Measurements from ENCODE around the gene COMMD7. TPM values are rescaled to one million over a fixed set of nuclear protein-coding genes. Genes with fewer than 3 reads are reported as not detected.
"Not testable (repeated sequence)": the region's sequence is repeated elsewhere in the genome, so short reads cannot be mapped to it uniquely, and the experiment has no call there.

The COMMD7 gene
- total RNA-seq, 4 donors from 2014 or later: 30.2 to 55.8 (median 42.6) TPM

DNA sequence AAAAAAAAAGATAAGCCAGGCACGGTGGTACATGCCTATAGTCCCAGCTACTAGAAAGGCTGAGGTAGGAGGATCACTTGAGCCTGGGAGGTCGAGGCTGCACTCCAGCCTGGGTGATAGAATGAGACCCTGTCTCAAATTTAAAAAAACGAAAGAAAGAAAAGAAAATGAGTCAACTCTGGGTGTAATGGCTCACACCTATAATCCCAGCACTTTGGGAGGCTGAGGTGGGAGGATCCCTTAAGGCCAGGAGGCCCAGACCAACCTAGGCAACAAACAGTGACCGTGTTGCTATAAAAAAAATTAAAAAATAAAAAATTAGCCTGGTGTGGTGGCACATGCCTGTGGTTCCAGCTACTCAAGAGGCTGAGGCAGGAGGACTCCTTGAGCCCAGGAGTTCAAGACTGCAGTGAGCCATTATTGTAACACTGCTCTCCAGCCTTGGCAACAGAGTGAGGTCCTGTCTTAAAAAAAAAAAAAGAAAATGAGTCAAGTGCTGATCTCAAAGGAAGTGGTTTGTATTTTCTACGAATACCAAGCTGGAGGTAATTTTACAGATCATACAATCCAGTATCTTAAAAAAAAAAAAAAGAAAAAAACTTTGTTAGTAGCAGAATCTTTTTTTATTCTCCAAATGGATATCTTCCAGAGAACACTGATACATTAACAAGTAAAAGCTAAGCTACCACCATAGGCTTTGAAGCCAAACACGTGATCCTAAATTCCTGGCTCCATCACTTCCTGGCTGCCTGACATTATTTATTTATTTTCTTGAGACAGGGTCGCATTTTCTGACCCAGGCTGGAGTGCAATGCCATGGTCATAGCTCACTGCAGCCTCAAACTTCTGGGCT is 5.7 kb downstream of the COMMD7 start:
- 52% methylated on average over 7 of the region's 7 CpGs for WGBS, 2 donors
- no peak for TF ChIP-seq POLR2A (IDR thresholded peaks at IDR 0.05)
- TF ChIP-seq, protein P1, sequence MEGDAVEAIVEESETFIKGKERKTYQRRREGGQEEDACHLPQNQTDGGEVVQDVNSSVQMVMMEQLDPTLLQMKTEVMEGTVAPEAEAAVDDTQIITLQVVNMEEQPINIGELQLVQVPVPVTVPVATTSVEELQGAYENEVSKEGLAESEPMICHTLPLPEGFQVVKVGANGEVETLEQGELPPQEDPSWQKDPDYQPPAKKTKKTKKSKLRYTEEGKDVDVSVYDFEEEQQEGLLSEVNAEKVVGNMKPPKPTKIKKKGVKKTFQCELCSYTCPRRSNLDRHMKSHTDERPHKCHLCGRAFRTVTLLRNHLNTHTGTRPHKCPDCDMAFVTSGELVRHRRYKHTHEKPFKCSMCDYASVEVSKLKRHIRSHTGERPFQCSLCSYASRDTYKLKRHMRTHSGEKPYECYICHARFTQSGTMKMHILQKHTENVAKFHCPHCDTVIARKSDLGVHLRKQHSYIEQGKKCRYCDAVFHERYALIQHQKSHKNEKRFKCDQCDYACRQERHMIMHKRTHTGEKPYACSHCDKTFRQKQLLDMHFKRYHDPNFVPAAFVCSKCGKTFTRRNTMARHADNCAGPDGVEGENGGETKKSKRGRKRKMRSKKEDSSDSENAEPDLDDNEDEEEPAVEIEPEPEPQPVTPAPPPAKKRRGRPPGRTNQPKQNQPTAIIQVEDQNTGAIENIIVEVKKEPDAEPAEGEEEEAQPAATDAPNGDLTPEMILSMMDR (IDR thresholded peaks at IDR 0.05): no peak
- intact Hi-C loops (cut with DNase I): no loop called here

DNA sequence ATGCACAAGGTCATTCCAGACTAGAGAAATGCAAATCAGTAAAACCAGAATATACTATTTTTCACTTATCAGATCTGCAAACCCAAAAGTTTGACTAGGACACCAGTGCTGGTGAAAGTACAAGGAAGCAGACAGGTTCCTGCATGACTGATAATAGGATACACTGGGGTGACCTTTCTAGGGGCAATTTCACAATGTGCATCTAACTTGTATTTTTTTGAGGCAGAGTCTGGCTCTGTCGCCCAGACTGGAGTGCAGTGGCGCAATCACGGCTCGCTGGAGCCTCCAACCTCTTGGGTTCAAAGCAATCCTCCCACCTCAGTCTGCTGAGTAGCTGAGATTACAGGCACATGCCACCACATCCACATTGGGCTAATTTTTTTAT is 11.4 kb downstream of the COMMD7 start:
- intact Hi-C loops (cut with DNase I): no loop called here
- H3K9me3 ChIP-seq: no peaks in the 10 kb centered on the region
- H3K27me3 ChIP-seq: no peaks in the 10 kb centered on the region
- peak; percentile 91 for DNase-seq
- TF ChIP-seq POLR2A (IDR thresholded peaks at IDR 0.05): no peak
- TF ChIP-seq, protein P1 (IDR thresholded peaks at IDR 0.05): no peak
- 25 to 33% methylated on average over 4 of the region's 4 CpGs for WGBS, 2 donors
- H3K27ac ChIP-seq: peak overlapping the region; percentile 73 to 81 (median 78)
- no peak overlapping the region for H3K4me3 ChIP-seq (replicated peaks in 1 of 3)
- peaks cover 56 to 74% of the 10 kb centered on the region in 2 donors for H3K4me1 ChIP-seq
- H3K36me3 ChIP-seq: no peaks in the 10 kb centered on the region

More for the DNA sequence above, 5.7 kb downstream of the COMMD7 start:
- no peaks in the 10 kb centered on the region for H3K36me3 ChIP-seq
- DNase-seq: no peak
- H3K9me3 ChIP-seq: no peaks in the 10 kb centered on the region
- H3K27me3 ChIP-seq: no peaks in the 10 kb centered on the region
- no peak overlapping the region for H3K4me3 ChIP-seq (replicated peaks in 1 of 3)
- H3K27ac ChIP-seq: peak overlapping the region; percentile 51 to 75 (median 58)
- peaks cover 34 to 39% of the 10 kb centered on the region in 2 donors for H3K4me1 ChIP-seq

DNA sequence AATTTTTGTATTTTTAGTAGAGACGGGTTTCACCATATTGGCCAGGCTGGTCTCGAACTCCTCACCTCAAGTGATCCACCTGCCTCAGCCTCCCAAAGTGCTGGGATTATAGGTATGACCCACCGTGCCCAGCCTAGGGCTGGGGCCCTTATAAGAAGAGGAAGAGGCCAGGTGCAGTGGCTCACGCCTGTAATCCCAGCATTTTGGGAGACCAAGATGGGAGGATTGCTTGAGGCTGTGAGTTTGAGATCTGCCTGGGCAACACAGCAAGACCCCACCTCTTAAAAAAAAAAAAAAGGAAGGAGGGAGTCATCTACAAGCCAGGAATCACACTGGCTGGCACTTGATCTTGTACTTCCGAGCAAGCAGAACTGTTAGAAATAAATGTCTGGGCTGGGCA is 13.9 kb downstream of the COMMD7 start:
- H3K36me3 ChIP-seq: not testable (repeated sequence)

DNA sequence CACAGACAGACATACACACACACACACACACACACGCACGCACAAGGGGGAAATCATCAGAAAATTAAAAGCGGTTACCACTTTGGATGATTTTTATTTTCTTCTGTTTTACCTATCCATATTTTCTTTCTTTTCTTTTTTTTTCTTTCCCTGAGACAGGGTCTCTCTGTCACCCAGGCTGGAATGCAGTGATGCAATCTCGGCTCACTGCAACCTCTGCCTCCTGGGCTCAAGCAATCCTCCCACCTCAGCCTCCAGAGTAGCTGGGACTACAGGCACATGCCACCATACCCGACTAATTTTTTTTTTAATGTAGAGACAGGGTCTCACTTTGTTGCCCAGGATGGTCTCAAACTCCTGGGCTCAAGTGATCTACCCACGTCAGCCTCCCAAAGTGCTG is 14.8 kb downstream of the COMMD7 start:
- DNase-seq; H3K27me3 ChIP-seq; H3K4me3 ChIP-seq (replicated peaks in 1 of 3); H3K9me3 ChIP-seq; intact Hi-C loops (cut with DNase I); H3K36me3 ChIP-seq: not testable (repeated sequence)
- Histone ChIP-seq H3K4me1 (peaks cover 37 to 56% of the 10 kb centered on the region in 2 donors), H3K27ac (peak overlapping the region; percentile 45 to 76 (median 73))
- WGBS, 2 donors: 80 to 89% methylated on average over 6 of the region's 6 CpGs

More for the DNA sequence above, 13.9 kb downstream of the COMMD7 start:
- H3K27me3 ChIP-seq; H3K9me3 ChIP-seq; intact Hi-C loops (cut with DNase I); DNase-seq; H3K4me3 ChIP-seq (replicated peaks in 1 of 3): not testable (repeated sequence)
- 95 to 97% methylated on average over 5 of the region's 5 CpGs for WGBS, 2 donors
- Histone ChIP-seq H3K27ac (peak overlapping the region; percentile 45 to 76 (median 73)), H3K4me1 (peaks cover 37 to 56% of the 10 kb centered on the region in 2 donors)

DNA sequence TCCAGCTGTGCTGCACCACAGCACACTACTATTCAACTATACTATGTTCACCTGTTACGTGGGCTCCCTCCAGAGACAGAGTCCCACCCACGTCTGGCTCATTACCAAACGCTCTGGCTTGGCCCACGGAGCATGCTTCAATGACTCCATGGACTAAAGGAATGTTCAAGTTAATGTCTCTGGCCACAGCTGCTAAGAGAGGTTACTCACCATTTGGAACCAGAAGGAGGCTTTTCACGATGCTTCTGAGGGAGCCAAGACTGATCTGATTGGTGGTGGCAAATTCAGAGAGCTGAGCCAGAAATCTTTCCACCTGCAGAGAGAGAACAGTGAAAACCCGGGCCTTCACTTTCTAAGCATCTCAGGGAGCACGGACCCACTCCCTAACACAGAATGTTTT is 15.6 kb downstream of the COMMD7 start:
- peaks cover 0 to 7% of the 10 kb centered on the region in 2 donors for H3K36me3 ChIP-seq

More for the DNA sequence above, 15.6 kb downstream of the COMMD7 start:
- peak; percentile 90 to 92 for DNase-seq
- Histone ChIP-seq H3K4me3 (replicated peaks in 1 of 3) (no peak overlapping the region), H3K9me3 (no peaks in the 10 kb centered on the region), H3K27ac (peak overlapping the region in 2 of 3 donors; percentile 45 to 73), H3K4me1 (peaks cover 37 to 53% of the 10 kb centered on the region in 2 donors), H3K27me3 (no peaks in the 10 kb centered on the region)
- 14 to 24% methylated on average over 7 of the region's 7 CpGs for WGBS, 2 donors
- no peak for TF ChIP-seq POLR2A (IDR thresholded peaks at IDR 0.05)
- TF ChIP-seq, protein P1 (IDR thresholded peaks at IDR 0.05): no peak
- intact Hi-C loops (cut with DNase I): no loop called here
